Omental fat pad (tissue), 4 donors: ENCODE results near the gene TEX51. TPM values are rescaled to one million over a fixed set of nuclear protein-coding genes. Genes with fewer than 3 reads are reported as not detected.

ENCODE experiments used
- ATAC-seq: fragments of 150-250 bp; one replicate; pipeline ENCODE4 v1.9.1; 2016; ENCODE audit warnings: mild to moderate bottlenecking, moderate library complexity; ENCODE audit not compliant: low FRiP score
- DNase-seq: peaks from one replicate; pipeline ENCODE4 v3.0.0-alpha.2; 2019; ENCODE audit warnings: low spot score
- total RNA-seq, 4 donors: library from RNA; depleted of rRNA; stranded (reverse); fragments of >200 nt; gene quantifications; one replicate each; pipeline ENCODE4 v1.1.0, GENCODE V29; 2016
- TF ChIP-seq, protein P1 (sequence below), 3 donors: fragments of 450-650 bp; IDR thresholded peaks; one replicate each; pipeline ENCODE4 v1.5.1; 2016 to 2017; ENCODE audit warnings: antibody characterized with exemption in 3 of 3, mild to moderate bottlenecking in 3 of 3, moderate library complexity in 2 of 3

Gene TEX51
- total RNA-seq, 4 donors from 2014 or later, result not detected

DNA sequence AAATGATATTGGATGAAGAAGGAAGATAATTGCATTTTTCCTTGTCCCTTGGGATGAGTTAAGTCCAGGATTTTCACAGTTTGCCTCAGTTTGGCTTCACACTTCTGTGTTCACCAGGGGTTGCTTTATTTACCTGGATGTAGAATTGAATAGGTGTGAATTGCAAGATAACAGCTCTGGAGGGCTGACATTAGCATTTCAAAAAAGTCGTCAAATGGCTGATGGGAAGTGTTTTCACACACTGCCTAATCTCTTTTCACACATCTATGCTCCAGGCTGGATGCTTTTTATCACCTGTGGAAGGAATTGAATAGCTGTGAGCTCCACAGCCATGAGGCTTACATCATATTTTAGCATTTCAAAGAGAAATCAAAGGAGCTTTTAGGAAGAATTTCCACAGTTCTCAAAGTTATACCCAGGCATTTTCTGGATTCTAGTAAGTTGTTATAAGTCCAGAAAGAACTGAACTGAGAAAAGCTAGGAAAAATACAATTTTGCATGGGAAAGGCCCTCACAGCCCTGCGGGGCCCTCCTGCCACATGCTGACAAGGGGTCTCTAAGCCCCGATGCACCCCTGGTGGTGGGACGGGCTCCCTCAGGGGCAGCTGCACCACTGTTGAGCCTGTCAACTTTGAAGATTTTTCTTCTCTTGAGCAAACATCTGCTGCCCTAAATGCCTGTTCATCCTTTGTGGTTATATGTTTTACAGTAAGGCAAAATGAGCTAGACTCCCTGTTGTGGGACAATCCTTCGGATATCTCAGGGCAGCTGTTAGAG is 43.9 kb downstream of the TEX51 start:
- DNase-seq (no peak), ATAC-seq (no peak)
- TF ChIP-seq, protein P1, sequence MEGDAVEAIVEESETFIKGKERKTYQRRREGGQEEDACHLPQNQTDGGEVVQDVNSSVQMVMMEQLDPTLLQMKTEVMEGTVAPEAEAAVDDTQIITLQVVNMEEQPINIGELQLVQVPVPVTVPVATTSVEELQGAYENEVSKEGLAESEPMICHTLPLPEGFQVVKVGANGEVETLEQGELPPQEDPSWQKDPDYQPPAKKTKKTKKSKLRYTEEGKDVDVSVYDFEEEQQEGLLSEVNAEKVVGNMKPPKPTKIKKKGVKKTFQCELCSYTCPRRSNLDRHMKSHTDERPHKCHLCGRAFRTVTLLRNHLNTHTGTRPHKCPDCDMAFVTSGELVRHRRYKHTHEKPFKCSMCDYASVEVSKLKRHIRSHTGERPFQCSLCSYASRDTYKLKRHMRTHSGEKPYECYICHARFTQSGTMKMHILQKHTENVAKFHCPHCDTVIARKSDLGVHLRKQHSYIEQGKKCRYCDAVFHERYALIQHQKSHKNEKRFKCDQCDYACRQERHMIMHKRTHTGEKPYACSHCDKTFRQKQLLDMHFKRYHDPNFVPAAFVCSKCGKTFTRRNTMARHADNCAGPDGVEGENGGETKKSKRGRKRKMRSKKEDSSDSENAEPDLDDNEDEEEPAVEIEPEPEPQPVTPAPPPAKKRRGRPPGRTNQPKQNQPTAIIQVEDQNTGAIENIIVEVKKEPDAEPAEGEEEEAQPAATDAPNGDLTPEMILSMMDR (IDR thresholded peaks at IDR 0.05), result no peak

DNA sequence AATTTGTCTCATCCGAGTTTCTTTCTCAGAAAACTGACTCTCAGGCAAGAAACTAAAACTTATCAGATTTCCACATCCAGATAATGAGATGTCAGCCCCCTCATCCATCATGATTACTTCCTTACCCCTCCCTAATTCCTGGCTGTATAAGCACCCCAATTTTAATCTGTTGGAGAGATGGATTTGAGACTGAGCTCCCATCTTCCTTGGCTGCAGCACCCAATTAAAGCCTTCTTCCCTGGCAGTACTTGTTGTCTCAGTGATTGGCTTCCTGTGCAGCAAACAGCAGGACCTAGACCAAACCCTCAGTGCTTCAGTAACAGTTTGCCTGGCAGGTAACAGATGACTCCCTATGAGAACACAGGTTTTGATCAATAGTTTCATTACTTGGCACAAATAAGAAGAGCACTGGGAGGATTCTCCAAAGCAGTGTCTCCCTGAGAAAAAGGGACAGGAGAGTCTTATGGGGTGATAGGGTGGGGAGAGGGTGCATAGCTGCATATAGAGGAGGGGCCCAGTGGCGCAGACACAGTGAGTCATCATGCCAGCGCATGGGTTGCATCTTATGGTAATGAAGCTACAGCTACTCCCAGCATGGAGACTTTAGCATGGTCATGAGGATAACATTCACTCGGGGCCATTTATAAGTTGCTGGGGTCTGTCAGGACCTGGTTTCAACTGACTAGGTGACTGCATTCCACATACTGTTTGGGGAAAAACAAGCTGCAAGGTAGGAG is 45.1 kb downstream of the TEX51 start:
- DNase-seq, result no peak
- TF ChIP-seq, protein P1 (IDR thresholded peaks at IDR 0.05), result no peak
- no peak for ATAC-seq

DNA sequence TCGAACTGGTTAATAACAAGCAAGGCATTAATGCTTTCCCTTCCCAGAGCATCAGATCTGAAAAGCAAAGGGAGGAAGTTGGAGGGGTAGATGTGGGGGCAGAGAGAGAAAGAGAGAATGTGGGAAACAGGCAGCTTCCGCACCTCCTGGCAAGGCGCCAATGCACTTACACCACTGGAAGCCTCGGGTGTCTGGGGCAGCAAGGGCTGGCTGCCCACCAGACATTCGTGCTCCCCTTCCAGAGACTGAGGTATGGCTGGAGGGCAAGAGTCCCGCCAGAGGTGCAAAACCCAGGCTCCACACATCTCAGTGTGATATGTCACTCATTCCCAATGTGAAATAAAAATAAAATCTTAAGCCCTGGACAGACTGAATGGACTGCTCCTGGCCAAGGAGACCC is 46.4 kb downstream of the TEX51 start:
- TF ChIP-seq, protein P1 (IDR thresholded peaks at IDR 0.05), result no peak
- ATAC-seq (no peak), DNase-seq (no peak)

DNA sequence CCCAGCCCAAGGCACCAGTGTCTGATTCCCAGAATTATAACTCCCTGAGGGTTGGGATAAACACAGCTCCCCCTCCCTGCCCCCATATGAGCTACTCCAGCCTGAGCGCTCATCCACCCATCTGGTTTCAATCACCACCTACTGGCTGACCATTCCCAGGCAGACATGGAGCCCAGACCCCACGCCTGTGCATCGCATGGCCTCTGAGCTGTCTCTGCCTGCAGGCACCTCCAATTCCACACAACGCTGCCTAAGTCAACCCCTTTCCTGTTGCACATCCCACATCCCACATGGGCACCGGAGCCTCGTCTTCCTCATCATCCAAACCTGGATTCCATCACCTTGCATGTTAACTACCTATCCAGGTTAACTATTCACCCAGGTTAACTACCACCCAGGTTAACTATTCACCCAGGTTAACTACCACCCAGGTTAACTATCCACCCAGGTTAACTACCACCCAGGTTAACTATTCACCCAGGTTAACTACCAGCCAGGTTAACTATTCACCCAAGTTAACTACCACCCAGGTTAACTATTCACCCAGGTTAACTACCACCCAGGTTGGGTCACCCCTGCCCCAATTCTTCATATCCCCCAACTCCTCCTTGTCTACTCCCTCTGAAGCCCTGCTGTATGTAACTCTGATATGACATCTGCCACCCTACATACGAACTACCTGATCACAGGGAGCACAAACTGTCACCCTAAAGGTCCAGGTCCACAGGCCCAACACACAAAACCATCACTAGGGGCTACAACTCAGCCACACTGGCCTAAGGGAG is 47.8 kb downstream of the TEX51 start:
- no peak for ATAC-seq

DNA sequence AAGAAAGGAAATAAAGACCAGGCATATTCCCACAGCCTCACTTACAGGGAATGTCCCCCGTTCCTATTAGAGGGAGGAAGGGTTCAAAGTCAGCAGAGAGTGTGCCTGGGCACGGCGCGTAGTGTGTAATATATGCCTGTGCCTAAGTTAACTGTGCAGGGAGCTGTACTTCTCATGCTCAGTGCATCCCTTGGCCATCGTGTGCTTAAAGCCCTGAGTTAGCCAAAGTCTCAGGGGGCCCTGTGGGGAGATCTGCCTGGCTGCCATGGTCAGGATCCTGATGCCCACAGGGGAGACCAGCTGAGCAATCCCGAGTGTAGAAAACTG is 48.4 kb downstream of the TEX51 start:
- DNase-seq (no peak), ATAC-seq (no peak)
- TF ChIP-seq, protein P1 (IDR thresholded peaks at IDR 0.05), result no peak

More for the DNA sequence above, 47.8 kb downstream of the TEX51 start:
- TF ChIP-seq, protein P1 (IDR thresholded peaks at IDR 0.05), result no peak
- DNase-seq, result no peak

DNA sequence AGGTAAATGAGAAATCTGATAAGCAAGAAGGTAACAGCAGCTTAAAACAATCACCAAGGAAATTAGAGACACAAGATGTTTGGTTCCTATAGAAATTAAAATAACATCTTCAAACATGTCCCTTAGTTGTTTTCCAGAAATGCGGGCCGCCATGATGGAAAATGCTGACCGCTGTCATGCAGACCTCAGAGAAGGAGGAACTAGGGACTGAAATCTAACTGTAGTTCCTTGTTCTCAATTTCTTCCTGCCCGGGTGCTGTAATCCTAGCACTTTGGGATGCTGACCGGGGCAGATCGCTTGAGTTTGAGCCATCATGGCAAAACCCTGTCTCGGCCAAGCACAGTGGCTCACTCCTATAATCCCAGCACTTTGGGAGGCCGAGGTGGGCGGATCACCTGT is 51.1 kb downstream of the TEX51 start:
- no peak for DNase-seq
- ATAC-seq, result no peak
- TF ChIP-seq, protein P1 (IDR thresholded peaks at IDR 0.05), result no peak
